GM21786 (cell line): Measurements from ENCODE around the gene FAIM2.

ENCODE experiments used
- ATAC-seq: cut with Tn5 transposase; IDR thresholded peaks from one replicate; pipeline ENCODE4 v1.9.1; 2021; ENCODE audit not compliant: unreplicated experiment

Gene FAIM2

DNA sequence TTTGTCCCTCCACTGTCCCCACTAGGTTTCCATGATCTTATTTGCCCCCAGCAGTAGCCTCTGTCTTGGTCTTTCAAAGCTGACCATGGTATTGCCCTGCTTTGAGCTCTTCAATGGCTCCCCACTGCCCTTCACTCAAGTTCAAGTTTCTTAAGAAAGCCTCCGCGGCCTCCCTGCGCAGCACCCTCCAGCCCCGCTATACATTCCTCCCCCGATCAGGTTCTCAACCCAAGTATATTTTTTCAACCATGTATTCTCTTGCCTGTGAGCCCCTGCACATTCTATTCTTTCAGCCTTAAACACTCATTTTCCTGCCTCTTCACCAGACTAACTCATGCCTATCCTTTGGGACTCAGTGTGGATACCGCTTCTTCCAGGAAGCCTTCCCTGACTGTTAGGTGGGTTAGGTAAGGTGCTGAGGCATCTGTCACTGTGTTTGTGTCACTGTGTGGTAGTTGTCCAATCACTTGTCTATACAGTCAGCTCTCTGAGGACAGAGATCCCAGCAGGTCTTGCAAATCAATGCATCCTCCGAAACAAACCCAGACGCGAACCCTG is 4.3 kb downstream of the FAIM2 start:
- no peak for ATAC-seq

DNA sequence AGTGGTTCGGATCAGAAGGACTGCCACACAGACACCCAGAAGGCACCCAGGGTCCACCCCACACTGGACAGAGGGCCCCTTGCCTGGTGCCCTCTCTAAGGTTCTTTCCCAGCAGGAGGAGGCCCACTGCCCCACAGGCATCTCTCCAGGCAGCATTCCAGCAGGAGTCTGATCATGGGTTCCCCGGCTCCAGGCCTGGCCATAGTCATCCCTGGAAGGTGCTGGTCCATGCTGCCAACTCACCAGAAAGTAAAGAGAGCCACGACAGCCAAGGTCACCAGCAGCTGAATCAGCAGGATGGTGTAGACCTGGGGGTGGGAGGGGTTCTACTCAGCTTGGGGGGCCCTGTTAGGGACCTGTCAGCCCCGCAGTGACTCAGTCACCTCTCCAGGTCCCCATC is 6.4 kb downstream of the FAIM2 start:
- no peak for ATAC-seq

DNA sequence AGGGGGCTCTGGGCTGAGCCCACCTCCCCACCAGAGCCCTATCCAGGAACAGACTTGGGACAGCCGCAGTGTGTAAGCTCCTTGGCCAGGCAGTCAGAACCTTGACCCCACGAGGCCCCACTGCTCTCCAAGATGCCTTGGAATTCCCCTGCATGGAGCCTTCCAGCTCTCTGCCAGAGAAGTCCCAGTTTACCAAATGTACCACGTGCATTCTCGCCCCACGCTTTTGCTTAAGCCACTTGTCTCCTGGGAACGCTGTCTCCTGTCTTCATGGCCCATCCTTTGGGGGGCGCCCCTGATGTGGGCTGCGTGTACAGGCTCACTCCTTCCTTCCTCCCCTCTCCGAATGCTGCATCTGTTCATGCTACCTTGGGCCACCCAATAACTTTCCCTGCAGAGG is 7.9 kb downstream of the FAIM2 start:
- no peak for ATAC-seq

- no peak for ATAC-seq
Measured at GRCh38 chr12:49894751-49895148, 8.9 kb downstream of the FAIM2 start.

DNA sequence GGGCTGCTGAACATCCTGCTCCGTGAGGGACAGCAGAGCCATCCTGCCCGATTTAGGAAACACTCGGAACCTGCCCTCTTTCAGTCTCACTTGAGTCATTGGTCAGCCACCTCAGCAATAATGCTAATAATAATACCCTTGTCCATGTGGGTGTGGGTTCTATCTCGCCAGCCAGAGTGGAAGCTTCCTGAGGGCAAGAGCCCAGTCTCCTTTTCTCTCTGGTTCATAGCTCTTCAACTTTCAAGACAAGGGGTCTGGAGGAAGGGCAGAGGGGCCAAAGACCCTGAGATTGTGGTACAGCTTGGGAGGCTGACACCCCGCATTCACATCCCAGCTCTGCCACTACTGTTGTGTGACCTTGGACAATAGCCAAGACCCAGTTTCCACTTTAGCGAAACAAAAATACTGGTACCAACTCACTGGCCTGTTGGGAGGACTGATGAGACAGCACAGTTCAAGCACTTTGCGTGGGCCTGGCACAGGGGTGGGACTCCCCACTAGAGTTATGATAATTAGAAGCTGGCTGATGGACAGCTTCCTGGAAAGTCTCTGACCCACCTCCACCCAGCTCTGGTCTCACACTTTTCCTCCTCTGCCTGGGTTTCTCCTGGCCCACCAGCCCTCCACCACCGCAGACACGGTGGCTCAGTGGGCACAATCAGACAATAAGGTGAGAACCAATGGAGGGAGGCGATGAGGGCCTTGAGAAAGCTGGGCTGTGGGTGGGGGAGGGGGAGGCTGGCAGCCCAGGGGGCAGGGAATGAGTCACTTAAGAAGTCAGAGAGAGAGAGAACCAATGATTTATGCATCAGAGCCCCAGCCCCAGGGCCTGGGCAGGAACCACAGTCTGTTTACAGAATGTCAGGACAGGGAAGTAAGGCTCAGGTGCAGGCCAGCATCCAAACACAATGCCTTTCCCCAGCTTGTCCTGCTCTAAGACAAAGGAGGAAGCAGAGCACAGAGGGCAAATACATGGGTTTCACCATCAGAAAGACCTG is 9.6 kb downstream of the FAIM2 start:
- no peak for ATAC-seq

DNA sequence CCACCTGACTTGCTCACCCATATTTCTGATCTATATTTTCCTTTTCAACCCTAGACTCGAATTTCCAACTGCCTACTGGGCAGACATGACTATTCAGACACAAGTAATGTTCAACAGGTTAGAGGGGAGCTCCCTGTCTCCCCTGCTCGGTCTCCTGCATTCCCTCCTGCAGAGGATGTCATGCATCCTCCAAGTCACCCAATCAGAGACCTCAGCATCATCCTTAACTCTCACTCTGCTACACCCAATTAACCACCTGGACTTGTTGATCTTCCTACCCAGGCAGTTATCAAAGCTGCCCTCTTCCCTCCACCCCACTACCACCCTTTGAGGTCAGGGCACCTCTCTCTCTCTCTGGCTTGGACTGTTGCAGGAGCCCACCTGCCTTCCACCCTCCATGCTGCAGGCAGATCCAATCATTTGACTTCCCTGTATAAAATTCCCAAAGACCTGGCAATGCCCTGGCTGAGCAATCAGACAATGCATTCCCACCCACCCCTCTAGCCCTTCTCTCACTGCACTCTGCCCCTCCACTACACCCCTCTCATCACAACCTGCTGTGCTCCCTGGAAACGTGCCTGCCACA is 10.9 kb downstream of the FAIM2 start:
- ATAC-seq: no peak

- no peak for ATAC-seq
Measured at GRCh38 chr12:49892084-49892731, 11.5 kb downstream of the FAIM2 start.

GRCh38 chr12:49891476-49891875 is 12.2 kb downstream of the FAIM2 start:
- no peak for ATAC-seq

DNA sequence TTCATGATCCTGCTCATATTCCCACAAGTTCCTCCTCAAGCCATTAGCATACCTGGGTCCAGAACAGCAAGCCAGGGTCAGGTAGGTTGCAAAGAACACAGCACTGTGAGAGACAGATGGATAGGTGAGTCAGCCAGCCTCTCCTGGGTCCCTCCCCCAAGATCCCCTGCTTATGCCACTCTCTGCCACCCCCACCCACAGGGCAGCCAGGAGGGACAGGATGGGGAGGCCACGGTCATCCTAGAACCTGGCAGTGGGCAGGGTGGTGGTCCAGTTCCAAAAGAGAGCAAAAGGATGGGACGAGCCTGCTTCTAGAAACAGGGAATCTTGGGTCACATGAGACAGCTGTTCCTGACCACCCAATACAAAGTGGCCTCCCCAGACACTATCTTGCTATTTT is 12.7 kb downstream of the FAIM2 start:
- no peak for ATAC-seq

- ATAC-seq: no peak
Measured at GRCh38 chr12:49890096-49890461, 13.6 kb downstream of the FAIM2 start.

GRCh38 chr12:49889361-49890095 is 14.2 kb downstream of the FAIM2 start:
- no peak for ATAC-seq

DNA sequence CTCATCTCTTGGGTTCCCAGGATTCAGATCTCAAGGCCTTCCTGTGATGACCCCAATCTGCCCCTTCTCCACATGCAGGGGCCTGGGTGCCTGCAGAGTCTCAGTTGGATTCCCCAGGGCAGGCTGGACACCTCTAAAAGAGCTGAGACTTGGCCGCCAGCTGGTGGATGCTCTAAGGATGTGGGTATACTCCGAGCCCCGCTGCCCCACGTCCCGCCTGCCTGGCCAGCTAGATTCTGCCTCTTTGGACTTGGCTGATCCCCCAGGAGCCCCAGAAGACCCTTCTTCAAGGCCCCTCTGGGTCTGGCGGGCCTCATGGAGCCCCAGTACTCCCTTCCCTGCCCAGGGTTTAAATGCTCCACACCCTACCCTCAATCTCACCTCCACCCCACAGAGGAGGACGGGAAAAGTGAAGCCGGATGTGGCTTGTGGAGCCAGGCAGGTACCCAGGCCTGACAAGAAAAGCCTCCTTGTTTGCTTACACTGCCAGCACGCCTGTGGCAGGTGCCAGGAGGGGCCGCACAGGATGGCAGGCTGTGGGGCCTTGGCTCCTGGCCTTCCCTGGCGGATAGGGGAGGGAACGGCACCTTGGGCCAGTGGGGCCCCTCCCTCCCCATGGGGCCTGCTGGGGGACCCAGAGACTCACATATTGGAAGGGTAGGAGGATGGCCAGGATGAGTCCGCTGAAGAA is 15.1 kb downstream of the FAIM2 start:
- no peak for ATAC-seq

DNA sequence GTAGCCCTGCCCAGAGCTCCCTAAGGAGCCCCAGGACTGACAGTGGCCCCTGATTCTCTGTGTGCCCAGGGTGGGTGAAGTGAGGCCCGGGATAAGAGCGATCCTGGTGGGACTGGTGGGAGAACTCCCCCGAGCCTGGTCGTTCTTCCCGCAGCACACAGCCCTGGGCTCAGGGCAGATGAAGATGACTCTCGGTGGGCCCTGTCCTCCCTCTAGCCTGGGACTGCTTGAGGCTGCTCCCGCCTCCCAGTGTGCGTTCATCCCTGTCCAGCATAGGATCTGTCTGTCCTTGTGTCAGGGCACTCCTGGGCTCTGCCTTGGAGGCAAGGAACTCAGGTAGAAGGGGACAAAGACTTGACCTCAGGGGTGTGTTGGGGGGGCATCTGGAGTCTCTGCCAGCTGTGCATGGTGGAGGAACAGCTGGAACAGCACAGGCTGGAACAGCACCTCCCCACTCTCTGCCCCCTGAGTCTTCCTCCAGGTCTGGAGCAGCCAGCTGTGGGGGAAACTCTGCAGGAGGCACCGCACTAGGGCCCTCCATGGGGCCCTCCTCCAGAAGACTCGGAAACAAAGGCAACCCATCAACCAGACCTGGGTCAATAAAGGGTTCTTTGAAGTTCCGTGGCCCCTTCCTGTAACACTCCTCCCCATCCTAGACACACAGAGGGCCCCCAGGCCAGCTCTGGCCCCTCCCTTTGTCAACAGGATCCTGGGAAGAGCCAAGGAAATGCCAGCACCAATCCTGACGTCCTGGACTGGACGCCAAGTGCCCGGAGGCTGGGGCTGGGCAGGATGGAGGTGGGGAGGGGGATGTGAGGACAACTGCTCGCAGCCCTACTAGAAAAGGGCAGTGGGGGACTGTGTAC is 15.9 kb downstream of the FAIM2 start:
- ATAC-seq: no peak

DNA sequence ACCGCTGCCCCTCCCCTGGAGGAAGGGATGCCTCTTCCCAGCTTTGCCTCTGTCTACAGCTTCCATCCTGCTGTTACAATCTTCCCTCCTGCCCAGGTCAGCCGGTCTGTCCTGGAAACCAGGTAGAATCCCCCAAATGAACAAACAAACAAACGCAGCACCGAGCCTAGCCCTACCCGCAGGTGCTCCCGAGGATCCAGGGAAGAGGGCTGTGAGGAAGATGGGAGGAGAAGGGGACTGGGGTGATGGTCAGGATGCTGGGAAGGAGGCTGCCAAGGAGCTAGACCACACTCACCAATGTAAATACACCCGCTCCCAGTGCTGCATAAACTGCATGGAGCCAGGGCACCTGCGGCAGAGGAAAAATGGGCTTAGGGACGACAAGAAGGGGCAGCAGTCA is 16.6 kb downstream of the FAIM2 start:
- no peak for ATAC-seq

DNA sequence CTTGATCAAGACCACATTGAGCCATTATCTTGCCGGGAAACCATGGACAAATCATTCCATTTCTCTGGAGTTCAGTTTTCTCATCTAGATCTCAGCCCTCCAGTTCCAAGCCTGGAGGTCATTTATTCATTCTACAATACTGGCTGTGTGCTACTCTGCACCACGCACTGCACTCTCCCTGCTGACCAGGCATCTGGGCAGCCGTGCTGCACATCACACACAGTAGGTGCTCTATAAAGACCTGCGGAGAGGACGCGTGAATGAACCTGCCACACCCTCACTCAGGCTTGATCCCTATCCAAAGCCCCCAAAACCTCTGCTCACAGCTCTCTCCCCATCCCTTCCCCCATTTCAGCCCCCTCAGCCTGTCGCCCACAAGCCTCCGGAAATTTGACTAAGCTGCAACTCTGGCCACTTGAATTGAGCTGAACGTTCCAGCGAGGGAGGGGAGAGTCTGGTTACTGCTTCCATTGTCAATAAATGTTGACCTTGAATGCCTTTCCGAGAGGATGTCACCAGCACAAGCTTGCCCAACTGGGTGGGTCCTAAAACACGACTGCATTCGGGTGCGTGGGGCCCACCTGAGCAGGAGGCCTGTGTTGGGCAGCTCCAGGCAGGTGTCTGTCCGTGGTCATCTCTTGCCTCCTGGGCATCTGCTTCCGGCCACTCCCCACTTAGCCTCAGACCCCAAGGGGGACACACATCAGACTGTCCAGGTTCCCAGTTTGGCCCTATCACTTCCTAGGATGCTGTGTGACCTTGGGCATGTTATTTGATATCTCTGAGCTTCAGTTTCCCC is 17.8 kb downstream of the FAIM2 start:
- no peak for ATAC-seq

GRCh38 chr12:49885118-49885517 is 18.6 kb downstream of the FAIM2 start:
- ATAC-seq: no peak

DNA sequence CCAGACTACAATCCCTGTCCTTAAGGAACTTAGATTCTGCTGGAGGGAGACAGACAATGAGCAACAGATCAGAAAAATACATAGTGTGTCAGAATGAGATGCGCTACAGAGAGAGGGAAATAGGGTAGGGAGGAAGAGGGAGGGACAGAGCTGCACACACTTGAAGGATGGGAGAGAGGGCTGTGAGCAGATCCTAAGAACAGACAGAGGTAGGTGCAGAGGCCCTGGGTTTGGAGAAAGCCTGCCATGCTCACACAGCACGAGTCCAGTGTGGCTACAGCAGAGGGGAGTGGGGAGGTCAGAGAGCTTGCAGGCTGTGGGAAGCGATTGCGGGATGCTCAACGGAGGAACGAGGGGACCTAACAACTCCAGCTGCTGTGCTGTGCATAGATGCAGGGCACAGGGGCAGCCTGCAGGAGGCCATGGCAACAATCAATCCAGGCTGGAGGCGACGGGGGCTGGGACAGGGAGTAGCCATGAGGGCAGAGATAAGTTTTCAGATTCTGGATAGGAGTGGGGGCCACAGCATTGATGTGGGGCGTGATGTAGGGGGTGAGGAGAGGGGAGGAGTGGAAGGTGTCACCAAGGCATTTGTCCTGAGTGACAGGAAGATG is 20.7 kb downstream of the FAIM2 start:
- no peak for ATAC-seq

DNA sequence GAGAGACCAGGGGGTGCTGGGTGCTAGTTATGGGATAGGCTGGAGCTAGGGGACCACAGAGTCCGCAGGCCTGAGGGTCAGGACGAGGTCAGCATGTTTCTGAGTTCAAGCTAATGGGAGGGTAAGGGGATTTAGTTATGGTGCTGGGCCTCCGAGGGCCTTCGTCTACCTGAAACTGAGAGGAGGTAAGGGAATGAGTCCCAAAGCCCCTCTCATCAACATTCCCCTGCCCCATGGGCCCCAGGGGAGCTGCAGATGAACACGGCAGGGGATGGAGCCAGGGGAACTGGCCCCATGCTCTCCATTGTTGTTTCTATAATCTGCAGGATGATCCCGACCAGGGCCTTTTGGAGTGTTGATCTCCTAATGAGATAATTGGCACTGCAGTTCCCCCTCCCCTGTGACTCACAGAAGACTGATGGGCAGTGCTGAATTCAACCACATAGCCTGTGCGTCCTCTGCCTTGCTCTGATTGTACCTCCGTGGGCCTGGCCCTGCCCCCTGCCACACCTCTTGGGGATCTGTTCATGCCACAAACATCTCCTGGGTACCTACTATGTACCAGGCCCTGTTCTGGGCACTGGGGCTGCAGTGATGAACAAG is 21.4 kb downstream of the FAIM2 start:
- no peak for ATAC-seq
